GM12872 (cell line): ENCODE results near the gene KNCN.

Source experiments
- TF ChIP-seq, protein P1 (sequence below): IDR thresholded peaks from 3 replicates; pipeline ENCODE4 v1.5.1; 2011; ENCODE audit warnings: low read depth, mild to moderate bottlenecking, low read length, moderate library complexity; ENCODE audit not compliant: insufficient read depth

KNCN gene

GRCh38 chr1:46495778-46496177, 55.7 kb downstream of the KNCN start:
- TF ChIP-seq, protein P1, sequence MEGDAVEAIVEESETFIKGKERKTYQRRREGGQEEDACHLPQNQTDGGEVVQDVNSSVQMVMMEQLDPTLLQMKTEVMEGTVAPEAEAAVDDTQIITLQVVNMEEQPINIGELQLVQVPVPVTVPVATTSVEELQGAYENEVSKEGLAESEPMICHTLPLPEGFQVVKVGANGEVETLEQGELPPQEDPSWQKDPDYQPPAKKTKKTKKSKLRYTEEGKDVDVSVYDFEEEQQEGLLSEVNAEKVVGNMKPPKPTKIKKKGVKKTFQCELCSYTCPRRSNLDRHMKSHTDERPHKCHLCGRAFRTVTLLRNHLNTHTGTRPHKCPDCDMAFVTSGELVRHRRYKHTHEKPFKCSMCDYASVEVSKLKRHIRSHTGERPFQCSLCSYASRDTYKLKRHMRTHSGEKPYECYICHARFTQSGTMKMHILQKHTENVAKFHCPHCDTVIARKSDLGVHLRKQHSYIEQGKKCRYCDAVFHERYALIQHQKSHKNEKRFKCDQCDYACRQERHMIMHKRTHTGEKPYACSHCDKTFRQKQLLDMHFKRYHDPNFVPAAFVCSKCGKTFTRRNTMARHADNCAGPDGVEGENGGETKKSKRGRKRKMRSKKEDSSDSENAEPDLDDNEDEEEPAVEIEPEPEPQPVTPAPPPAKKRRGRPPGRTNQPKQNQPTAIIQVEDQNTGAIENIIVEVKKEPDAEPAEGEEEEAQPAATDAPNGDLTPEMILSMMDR, result no peak
